GM18951 (cell line): ENCODE data around the gene IGFBP1.

Source experiments
- POLR2A ChIP-seq: IDR thresholded peaks from 4 replicates; pipeline ENCODE4 v1.6.1; 2011; ENCODE audit warnings: mild to moderate bottlenecking; ENCODE audit not compliant: insufficient read length, insufficient read depth; ENCODE audit errors: extremely low read depth
- in situ Hi-C: fragments of 300-500 bp; cut with MboI; formaldehyde crosslinking; loops from one replicate; pipeline ENCODE4 v1.12.0; 2022; ENCODE audit warnings: low sequenced_read_pairs, mixed read lengths, inconsistent platforms; ENCODE audit not compliant: unreplicated experiment

The IGFBP1 gene

DNA sequence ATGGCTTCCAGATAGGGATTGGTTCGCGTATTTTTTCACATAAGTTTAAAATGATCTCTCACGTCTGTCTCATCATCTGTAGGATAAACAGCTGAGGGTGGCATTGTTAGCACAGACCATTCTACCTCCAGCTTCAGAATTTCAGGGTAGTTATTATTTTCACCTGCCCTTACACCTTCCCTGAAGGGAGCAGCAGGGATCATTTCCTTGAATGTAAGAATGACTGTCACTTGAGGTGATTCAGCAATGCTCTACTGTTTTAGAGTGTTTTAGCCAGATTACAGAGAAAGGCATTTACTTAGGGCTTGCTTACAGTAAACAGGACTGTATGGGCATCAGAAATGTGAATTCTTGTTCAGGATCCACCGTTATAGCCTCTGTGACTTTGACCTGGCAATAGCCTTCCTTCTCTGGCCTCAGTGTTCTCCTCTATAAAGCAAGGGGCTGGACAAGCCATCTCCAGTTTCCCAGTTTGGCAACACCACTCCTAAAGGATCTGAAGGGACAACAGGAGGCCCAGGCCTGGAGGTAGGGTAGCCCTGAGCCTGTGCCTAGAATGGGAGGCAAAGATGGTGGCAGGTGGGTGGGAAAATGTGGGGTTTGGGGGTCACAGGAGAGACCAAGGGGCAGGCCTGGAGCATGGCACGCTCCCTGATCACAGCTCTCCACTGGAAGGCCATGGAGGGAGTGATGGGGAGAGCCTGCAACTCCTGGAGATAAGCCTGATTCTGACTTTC lies 1.2 kb upstream of the IGFBP1 start:
- no peak for TF ChIP-seq POLR2A
- in situ Hi-C loops = no loop called here

DNA sequence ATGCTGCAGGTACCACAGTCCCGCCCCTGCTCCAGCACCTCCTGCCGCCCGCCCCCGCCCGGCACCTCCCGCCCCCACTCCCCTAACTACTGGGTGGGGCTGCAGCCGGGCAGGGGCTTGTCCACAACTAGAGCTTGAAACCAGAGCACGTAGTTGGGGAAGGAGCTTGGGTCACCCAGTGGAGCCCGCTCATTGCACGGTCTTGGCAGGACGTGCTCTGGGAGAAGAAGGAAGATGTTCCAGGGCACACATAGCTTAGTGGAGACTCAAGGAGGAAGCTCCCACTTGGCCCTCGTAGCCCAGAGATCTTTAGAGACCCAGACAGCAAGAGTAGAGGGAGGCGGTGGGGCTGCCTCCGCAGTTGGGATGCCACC lies 692 bp downstream of the IGFBP1 start:
- TF ChIP-seq POLR2A = no peak
- in situ Hi-C loops = no loop called here

DNA sequence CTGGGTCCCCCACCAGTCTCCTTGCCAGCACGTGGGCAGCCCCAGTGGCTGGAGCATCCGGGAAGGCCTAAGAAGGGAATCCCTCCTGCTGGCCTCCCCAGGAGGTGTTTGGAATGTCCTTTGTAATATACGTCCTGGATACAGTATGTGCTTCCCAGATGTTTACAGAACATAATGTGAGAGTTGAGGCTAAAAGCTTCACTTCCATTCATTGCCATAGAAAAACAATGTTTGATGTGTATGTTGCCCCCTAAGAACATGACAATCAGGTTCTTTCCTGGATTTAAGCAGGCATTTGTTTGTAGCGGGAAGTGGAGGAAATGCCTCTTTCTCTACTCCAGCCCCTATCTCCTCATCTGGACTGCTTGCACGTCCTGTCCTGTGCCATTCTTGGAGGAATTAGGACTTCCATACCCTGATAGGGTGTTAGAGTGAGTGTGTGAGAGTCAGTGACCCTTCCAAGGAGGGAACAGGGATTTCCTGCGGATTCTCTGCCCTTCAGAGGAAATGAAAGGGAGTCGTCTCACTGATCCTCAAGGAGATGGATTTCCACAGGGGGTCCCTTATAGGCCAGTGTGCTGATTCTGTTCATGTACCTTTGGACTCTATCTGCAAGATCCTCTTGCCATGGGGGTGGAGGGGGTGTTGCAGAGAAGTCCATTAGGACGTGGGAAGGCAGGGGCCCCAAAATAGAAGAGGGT lies 1.2 kb downstream of the IGFBP1 start:
- in situ Hi-C loops = no loop called here
- TF ChIP-seq POLR2A = no peak

DNA sequence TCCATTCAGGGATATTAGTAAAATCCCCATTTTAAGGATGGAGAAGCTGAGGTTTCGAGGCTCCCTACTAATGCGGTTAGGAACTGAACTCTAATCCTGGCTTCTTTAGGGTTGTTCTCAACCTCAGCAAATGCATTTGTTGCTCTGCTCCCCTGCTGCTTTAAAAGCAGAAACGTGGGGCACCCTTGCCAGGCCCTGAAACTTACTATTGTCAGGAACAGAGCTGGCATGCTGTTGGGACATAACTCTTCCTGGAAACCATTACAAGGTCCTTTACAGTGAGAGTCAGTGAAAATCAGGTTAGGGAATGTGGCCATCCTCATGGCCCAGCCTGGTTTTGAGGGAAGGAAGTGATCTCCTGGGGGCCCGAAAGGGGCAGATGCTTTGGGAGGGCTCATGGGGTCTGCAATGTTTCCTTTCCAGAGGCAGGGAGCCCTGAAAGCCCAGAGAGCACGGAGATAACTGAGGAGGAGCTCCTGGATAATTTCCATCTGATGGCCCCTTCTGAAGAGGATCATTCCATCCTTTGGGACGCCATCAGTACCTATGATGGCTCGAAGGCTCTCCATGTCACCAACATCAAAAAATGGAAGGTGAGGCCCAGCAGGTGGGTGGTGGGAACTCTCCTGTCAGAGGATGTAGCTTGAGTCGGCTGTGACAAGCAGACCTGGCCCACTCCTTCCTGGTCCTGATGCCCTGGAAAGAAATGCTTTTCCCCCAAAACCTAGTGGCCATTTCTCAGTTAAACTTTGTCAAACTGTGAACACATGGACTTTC lies 2.0 kb downstream of the IGFBP1 start:
- in situ Hi-C loops = no loop called here
- TF ChIP-seq POLR2A = no peak

DNA sequence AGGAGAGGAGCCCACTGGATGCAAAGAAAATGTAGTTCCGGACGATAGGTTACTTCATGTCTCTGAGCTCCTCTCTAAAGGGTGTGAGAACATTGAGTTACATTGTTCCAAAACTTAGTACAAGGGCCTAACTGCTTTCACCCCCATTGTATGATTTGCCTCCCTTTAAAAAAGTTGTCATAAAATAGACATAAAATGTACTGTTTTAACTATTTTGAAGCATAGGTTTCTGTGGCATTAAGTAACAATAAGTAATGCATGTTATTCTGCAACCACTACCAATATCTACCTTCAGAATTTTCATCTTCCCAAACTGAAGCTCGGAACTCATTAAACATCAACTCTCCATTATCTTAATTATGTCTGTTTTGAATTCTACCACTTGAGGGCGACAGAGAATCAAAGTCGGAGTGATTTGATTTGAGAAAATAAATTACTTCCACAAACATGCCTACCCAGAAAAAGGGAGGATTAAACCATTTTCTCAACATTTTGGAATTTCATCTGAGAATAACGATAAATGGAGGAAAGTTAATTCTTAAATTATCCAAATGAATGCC lies 2.7 kb downstream of the IGFBP1 start:
- in situ Hi-C loops = no loop called here
- TF ChIP-seq POLR2A = no peak

DNA sequence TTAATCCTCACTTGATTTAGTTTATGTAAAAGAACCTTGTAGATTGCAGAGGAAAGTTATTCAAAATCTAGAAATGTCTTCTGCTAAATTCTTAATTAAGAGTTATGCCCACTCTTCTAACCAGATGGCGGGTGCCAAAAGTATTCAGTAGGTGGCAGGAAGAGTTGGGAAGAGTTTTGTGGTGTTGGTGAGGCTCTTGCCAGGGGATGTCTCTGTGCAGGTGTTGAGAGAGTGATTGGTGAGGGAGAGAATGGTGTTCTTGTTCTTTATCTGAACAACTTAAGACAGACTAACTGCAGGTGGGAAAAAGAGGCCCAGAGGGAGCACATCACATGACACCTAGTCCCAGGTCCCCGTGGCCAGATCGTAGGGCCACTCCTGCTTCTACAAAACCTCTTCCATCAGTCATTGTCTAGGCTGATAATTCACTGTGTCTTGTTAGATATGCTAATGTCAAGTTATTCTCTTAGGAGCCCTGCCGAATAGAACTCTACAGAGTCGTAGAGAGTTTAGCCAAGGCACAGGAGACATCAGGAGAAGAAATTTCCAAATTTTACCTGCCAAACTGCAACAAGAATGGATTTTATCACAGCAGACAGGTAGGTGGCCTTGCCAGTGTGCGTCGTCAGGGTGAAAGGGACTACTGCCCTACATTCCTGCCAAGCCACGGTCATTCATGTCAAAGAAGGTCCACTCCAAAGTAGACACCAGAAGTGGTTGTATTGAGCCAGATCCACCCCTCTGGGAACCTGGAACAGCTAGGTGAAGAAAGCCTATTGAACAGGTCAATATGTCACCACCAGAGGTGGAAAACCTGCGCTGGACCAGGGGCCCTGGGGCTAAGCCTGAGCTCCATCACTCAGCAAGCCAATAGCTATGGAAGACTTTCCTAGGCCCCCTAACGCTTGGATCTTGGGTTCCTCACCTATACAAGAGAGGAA lies 3.4 kb downstream of the IGFBP1 start:
- no peak for TF ChIP-seq POLR2A
- in situ Hi-C loops = no loop called here

DNA sequence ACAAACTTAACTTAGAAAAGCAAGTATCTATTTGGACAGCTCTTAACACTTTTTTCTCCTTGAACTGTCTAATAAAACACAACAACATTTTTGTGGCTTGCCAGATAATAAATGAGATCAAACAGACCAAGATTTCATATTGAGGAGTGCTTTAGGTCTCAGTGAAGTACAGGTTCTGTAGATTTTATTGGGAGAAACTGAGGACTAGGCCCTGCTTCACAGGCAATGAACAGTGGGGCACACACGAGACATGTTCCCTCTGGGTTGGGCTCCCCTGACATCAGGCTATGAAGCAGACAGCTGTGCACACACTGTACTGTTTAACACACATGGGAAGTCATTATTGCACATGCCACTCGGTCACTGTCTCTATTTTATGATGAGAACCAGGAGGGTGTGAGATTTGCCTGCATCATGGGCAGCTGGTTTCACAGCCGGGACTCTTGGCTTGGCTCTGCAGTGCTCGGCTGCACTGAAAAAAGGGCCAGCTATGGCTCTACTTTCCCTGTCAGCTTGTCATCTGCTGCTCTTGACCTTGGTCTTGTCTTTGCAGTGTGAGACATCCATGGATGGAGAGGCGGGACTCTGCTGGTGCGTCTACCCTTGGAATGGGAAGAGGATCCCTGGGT lies 4.2 kb downstream of the IGFBP1 start:
- no peak for TF ChIP-seq POLR2A
- in situ Hi-C loops = no loop called here

DNA sequence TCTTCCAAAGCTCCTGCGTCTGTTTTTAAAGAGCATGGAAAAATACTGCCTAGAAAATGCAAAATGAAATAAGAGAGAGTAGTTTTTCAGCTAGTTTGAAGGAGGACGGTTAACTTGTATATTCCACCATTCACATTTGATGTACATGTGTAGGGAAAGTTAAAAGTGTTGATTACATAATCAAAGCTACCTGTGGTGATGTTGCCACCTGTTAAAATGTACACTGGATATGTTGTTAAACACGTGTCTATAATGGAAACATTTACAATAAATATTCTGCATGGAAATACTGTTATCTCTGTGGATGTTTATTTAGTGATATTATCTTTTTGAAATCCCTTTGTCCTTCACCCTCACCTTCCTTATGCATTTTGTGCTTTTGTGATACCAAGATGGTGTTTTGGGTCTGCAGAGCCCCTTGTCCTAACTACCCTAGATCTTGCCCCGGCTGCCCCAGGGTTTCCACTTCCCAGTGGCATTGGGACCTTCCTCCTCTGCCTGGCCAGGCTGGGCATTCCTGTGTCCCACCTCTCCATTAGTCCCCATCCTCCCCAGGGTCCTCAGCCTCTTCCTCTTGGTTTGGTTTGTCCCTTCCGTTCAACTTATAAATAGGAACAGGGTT lies 5.2 kb downstream of the IGFBP1 start:
- in situ Hi-C loops = no loop called here
- no peak for TF ChIP-seq POLR2A

DNA sequence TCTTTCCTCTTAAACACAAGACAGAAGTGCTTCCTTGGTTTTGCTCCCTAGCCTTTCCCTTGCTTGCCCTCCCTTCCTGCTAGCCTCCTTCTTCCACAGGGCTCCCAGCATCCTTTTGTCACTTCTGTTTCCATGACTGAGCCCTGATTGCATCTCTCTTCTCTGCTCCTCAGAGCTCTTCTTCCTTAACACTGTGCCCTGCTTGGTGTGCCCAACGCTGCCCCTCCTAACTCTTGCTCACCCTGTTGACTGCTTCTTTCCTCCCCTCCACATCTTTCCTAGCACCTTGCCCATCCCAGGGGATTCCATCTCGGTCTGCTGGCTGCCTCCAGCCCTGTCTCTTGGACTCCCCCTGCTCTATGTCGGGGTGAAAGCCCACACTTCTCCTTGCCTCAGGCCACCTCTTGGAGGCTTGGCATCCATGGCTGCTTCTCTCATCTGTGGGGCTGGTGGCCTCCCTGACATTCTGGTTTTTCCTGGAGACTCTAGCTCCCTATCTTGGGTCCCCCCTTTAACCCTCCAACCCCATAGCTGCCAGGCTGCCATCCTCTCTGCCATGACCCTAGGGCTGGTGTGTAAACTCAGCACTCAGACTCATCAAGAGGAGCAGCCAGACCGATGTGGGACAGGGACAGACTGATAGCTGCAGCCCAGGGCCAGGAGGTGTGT lies 5.8 kb downstream of the IGFBP1 start:
- TF ChIP-seq POLR2A = no peak

DNA sequence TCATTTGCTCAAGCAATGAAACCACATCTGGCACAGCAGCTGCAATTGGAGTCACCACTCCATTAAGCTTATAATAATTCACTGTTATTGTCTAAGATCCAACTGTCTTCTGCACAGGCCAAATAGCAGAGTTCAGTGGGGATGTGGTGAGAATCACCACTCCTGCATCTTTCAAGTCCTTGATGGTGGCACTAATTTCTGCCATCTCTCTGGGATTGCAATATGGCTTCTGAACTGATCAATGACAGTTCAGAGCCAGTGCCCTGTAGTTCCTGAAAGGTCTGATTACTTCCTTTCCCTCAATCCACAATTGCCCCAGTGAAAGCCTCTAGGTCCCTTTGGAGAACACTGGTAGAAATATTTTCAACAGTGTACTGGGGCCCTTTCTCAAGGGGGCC lies 6.4 kb downstream of the IGFBP1 start:
- in situ Hi-C loops = no loop called here

More for the DNA sequence above, 5.8 kb downstream of the IGFBP1 start:
- in situ Hi-C loops = no loop called here

DNA sequence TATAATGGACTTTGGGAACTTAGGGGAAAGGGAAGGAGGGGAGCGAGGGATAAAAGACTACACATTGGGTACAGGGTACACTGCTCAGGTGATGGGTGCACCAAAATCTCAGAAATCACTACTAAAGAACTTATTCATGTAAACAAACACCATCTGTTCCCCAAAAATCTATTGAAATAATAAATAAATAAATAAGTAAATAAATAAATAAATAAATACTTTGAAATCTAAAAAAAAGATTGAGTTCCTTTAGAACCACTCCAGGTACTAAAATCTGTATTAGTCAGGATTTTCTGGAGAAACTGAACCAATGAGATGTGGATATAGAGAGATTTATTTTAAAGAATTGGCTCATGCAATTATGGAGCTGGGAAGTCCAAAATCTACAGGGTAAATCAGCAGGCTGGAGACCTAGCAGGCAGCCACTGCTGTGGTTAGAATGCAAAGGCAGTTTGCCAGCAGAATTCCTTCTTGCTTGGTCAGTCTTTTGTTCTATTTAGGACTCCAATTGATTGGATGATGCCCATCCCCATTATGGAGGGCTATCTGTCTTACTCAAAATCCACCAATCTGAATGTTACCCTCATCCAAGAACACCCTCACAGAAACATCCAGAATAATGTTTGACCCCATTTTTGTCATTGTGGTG lies 8.9 kb downstream of the IGFBP1 start:
- no peak for TF ChIP-seq POLR2A
- in situ Hi-C loops = no loop called here

More for the DNA sequence above, 6.4 kb downstream of the IGFBP1 start:
- TF ChIP-seq POLR2A = no peak
